ENCODE results near the gene SEL1L3. TPM values are rescaled to one million over a fixed set of nuclear protein-coding genes. Genes with fewer than 3 reads are reported as not detected.

Gene SEL1L3
- total RNA-seq, 1 experiment from 2014 or later = 31.9 TPM

GRCh38 chr4:25728886-25729285, 133.9 kb downstream of the SEL1L3 start:
- ChIA-PET POLR2A (ENCODE audit: unreplicated experiment) (no interaction called here), CTCF (no interaction called here)
- no peaks in the 10 kb centered on the region for H3K27me3 ChIP-seq (ENCODE audit: low read length)
- BruUV-seq (replicated peaks) = no TSS peak
- no peaks in the 10 kb centered on the region for H3K9me2 ChIP-seq (replicated peaks; ENCODE audit: low read length)
- DNase-seq = no peak
- H3K79me2 ChIP-seq (ENCODE audit: low read length) = no peaks in the 10 kb centered on the region
- no peaks in the 10 kb centered on the region for H4K20me1 ChIP-seq (ENCODE audit: low read length)
- no peaks in the 10 kb centered on the region for H3K36me3 ChIP-seq (ENCODE audit: low read depth, low read length)
- TF ChIP-seq EZH2 (IDR thresholded peaks at IDR 0.05; ENCODE audit: low read length, unreplicated experiment) = no peak
- TF ChIP-seq EZH2phosphoT487 (IDR thresholded peaks at IDR 0.05; ENCODE audit: borderline replicate concordance, low read length) = no peak
- TF ChIP-seq CTCF (conservative IDR thresholded peaks at IDR 0.05; ENCODE audit: low read depth, low read length) = no peak
- no peak overlapping the region for H2AFZ ChIP-seq (ENCODE audit: low read length)
- H3K4me1 ChIP-seq (ENCODE audit: insufficient read depth, low read length) = no peaks in the 10 kb centered on the region
- no peaks in the 10 kb centered on the region for H3F3A ChIP-seq (ENCODE audit: low read length, unreplicated experiment)
- no peak overlapping the region for H3K4me3 ChIP-seq (ENCODE audit: low read length)
- H3K4me2 ChIP-seq (ENCODE audit: low read length) = no peak overlapping the region
- ATAC-seq = no peak
- intact Hi-C loops (cut with micrococcal nuclease) = no loop called here
- no peak overlapping the region for H3K9ac ChIP-seq (ENCODE audit: low read length)
- H3K27ac ChIP-seq (ENCODE audit: low read length) = no peak overlapping the region
- H3K9me3 ChIP-seq (ENCODE audit: low read length) = no peaks in the 10 kb centered on the region

- Histone ChIP-seq H2AFZ (ENCODE audit: low read length) (no peak overlapping the region), H3K9me3 (ENCODE audit: low read length) (no peaks in the 10 kb centered on the region), H3K4me1 (ENCODE audit: insufficient read depth, low read length) (no peaks in the 10 kb centered on the region), H3K4me2 (ENCODE audit: low read length) (no peak overlapping the region), H3K9me2 (replicated peaks; ENCODE audit: low read length) (no peaks in the 10 kb centered on the region), H3K4me3 (ENCODE audit: low read length) (no peak overlapping the region), H3K79me2 (ENCODE audit: low read length) (no peaks in the 10 kb centered on the region), H3K27me3 (ENCODE audit: low read length) (no peaks in the 10 kb centered on the region), H3F3A (ENCODE audit: low read length, unreplicated experiment) (no peaks in the 10 kb centered on the region), H4K20me1 (ENCODE audit: low read length) (no peaks in the 10 kb centered on the region), H3K9ac (ENCODE audit: low read length) (no peak overlapping the region), H3K36me3 (ENCODE audit: low read depth, low read length) (no peaks in the 10 kb centered on the region), H3K27ac (ENCODE audit: low read length) (no peak overlapping the region)
- ChIA-PET POLR2A (ENCODE audit: unreplicated experiment) (no interaction called here), CTCF (no interaction called here)
- DNase-seq (no peak), ATAC-seq (no peak)
- intact Hi-C loops (cut with micrococcal nuclease) = no loop called here
- TF ChIP-seq CTCF (conservative IDR thresholded peaks at IDR 0.05; ENCODE audit: low read depth, low read length) (no peak), EZH2 (IDR thresholded peaks at IDR 0.05; ENCODE audit: low read length, unreplicated experiment) (no peak), EZH2phosphoT487 (IDR thresholded peaks at IDR 0.05; ENCODE audit: borderline replicate concordance, low read length) (no peak)
- no TSS peak for BruUV-seq (replicated peaks)
Measured at GRCh38 chr4:25727711-25728493, 134.9 kb downstream of the SEL1L3 start.

GRCh38 chr4:25725870-25726269, 136.9 kb downstream of the SEL1L3 start:
- H3K27ac ChIP-seq (ENCODE audit: low read length) = no peak overlapping the region
- no peak overlapping the region for H2AFZ ChIP-seq (ENCODE audit: low read length)
- no peak for ATAC-seq
- no peaks in the 10 kb centered on the region for H3K79me2 ChIP-seq (ENCODE audit: low read length)
- no peaks in the 10 kb centered on the region for H3K27me3 ChIP-seq (ENCODE audit: low read length)
- H3F3A ChIP-seq (ENCODE audit: low read length, unreplicated experiment) = no peaks in the 10 kb centered on the region
- CTCF ChIA-PET = no interaction called here
- no peak for DNase-seq
- no peak overlapping the region for H3K4me3 ChIP-seq (ENCODE audit: low read length)
- H3K36me3 ChIP-seq (ENCODE audit: low read depth, low read length) = no peaks in the 10 kb centered on the region
- intact Hi-C loops (cut with micrococcal nuclease) = no loop called here
- TF ChIP-seq EZH2phosphoT487 (IDR thresholded peaks at IDR 0.05; ENCODE audit: borderline replicate concordance, low read length) (no peak), CTCF (conservative IDR thresholded peaks at IDR 0.05; ENCODE audit: low read depth, low read length) (no peak), EZH2 (IDR thresholded peaks at IDR 0.05; ENCODE audit: low read length, unreplicated experiment) (no peak)
- POLR2A ChIA-PET (ENCODE audit: unreplicated experiment) = no interaction called here
- H3K4me1 ChIP-seq (ENCODE audit: insufficient read depth, low read length) = no peaks in the 10 kb centered on the region
- no peaks in the 10 kb centered on the region for H4K20me1 ChIP-seq (ENCODE audit: low read length)
- H3K9me3 ChIP-seq (ENCODE audit: low read length) = no peaks in the 10 kb centered on the region
- H3K4me2 ChIP-seq (ENCODE audit: low read length) = no peak overlapping the region
- no peaks in the 10 kb centered on the region for H3K9me2 ChIP-seq (replicated peaks; ENCODE audit: low read length)
- H3K9ac ChIP-seq (ENCODE audit: low read length) = no peak overlapping the region
- BruUV-seq (replicated peaks) = no TSS peak

Measured in PC-3 (cell line).